Epithelial cell of esophagus (primary cell): Measurements from ENCODE around the gene PRR14L.

Source experiments
- DNase-seq: peaks from one replicate; pipeline ENCODE4 v3.0.0; 2010; ENCODE audit warnings: low read depth
- H3K4me3 ChIP-seq: 2 replicates; pipeline ENCODE4 v1.5.1; 2011; ENCODE audit warnings: mild to moderate bottlenecking, low read length, control low read depth
- TF ChIP-seq, protein P1 (sequence below): IDR thresholded peaks from 2 replicates; pipeline ENCODE4 v1.5.1; 2011; ENCODE audit warnings: low read depth, mild to moderate bottlenecking, low read length, control low read depth, inconsistent platforms; ENCODE audit not compliant: insufficient read depth; ENCODE audit errors: missing control alignments

The PRR14L gene

DNA sequence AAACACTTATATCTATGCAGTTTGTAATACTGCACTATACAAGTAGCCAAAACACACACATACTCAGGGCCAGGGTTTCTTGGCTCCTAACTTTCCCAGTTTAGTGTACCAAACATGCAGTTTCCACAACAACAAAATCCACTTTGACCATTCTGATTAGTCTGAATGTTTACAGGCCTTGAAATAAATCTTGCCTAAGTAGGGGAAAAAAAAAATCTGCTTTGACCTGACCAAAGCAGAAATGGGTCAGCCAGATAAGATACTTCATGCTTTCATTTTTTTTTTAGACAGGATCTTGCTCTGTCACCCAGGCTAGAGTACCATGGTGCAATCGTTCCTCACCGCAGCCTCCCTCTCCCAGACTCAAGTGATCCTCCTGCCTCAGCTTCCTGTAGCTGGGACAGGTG lies 10.1 kb downstream of the PRR14L start:
- DNase-seq: no peak
- no peak overlapping the region for H3K4me3 ChIP-seq
- TF ChIP-seq, protein P1, sequence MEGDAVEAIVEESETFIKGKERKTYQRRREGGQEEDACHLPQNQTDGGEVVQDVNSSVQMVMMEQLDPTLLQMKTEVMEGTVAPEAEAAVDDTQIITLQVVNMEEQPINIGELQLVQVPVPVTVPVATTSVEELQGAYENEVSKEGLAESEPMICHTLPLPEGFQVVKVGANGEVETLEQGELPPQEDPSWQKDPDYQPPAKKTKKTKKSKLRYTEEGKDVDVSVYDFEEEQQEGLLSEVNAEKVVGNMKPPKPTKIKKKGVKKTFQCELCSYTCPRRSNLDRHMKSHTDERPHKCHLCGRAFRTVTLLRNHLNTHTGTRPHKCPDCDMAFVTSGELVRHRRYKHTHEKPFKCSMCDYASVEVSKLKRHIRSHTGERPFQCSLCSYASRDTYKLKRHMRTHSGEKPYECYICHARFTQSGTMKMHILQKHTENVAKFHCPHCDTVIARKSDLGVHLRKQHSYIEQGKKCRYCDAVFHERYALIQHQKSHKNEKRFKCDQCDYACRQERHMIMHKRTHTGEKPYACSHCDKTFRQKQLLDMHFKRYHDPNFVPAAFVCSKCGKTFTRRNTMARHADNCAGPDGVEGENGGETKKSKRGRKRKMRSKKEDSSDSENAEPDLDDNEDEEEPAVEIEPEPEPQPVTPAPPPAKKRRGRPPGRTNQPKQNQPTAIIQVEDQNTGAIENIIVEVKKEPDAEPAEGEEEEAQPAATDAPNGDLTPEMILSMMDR: no peak

- no peak overlapping the region for H3K4me3 ChIP-seq
- DNase-seq: no peak
- TF ChIP-seq, protein P1: no peak
These were observed 11.4 kb downstream of the PRR14L start for GRCh38 chr22:31738566-31738965.

DNA sequence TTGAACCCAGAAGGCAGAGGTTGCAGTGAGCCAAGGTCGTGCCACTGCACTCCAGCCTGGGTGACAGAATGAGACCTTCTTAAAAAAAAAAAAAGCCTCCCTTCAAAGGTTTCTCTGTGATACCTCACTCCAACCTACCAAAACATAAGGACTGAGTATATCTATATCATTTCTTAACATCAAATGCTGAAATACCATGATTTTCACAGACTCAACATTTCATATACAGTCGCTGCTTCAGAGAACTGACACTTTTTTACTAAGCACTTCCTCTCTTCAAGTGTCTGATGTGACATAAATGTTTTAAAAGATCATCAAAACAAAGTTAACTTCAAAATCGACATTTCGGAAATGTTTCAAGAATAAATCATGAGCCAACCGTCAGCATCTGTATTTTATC lies 12.0 kb downstream of the PRR14L start:
- TF ChIP-seq, protein P1: no peak
- DNase-seq: no peak
- H3K4me3 ChIP-seq: no peak overlapping the region

GRCh38 chr22:31736458-31736857 lies 13.5 kb downstream of the PRR14L start:
- H3K4me3 ChIP-seq: no peak overlapping the region
- TF ChIP-seq, protein P1: no peak
- DNase-seq: no peak

DNA sequence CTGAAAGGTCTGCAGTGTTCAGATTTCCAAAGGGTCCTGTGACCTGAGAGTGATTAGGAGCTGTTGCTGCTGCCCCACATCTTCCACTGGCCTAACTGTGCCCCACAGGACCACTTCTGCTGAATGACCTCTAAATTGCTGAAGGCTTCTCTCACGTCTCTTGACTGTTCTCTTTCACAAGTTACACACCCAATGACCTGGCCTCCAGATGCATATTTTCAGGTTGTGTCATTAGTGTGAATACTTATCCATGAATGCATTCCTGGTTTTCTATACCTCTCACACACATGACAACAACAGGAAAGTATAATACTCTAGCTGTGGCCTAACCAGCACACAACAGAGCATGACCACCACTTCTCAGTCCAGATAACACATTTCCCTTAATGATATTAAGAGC lies 15.4 kb downstream of the PRR14L start:
- TF ChIP-seq, protein P1: no peak
- peak; percentile 88 for DNase-seq
- no peak overlapping the region for H3K4me3 ChIP-seq

GRCh38 chr22:31733580-31734079 lies 16.3 kb downstream of the PRR14L start:
- TF ChIP-seq, protein P1: no peak
- no peak for DNase-seq
- no peak overlapping the region for H3K4me3 ChIP-seq

DNA sequence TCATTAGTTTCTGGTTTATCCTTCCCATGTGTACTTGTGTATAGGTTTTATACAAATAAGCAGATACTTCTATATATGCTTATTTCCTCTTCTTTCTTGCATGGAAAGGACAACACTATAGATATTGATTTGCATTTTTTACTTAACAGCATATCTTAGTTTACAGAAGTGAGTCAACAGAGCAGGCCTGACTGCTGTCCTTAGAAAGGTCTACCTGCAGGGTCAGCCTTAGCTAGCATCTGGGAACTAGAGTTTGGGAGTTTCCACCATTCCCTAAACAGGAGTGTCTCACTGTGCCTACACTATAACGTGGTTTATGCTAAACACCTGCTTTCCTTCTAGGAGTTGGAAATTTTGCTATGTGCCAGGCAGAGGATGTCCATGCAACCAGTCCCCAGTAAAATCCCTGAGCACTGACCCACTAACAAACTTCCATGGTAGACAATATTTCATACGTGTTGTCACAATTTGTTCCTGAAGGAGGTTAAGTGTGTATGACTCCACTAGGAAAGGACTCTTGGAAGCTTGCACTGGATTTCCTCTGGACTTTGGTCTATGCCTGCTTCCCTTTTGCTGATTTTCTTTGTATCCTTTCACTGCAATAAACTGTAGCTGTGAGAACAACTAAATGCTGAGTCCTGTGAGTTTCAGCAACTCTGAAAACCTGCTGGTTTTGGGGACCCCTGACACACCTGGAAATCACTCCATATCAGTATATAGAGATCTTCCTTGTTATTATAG lies 17.7 kb downstream of the PRR14L start:
- no peak for DNase-seq
- no peak overlapping the region for H3K4me3 ChIP-seq
- TF ChIP-seq, protein P1: no peak
